GM12878 (cell line): ENCODE results near the gene EI24. TPM values are rescaled to one million over a fixed set of nuclear protein-coding genes. Genes with fewer than 3 reads are reported as not detected.
"Not testable (repeated sequence)": the region's sequence is repeated elsewhere in the genome, so short reads cannot be mapped to it uniquely, and the experiment has no call there.

ENCODE experiments used
- ATAC-seq: fragments of 200-7000 bp; cut with Tn5 transposase; 3 replicates; pipeline ENCODE4 v1.9.1; 2020; ENCODE audit warnings: mild to moderate bottlenecking, moderate library complexity
- BruUV-seq: library from RNA; stranded (reverse); fragments of 400-500 nt; replicated peaks from 2 replicates; lab custom pipeline; 2021; lab: Mats Ljungman, UMichigan
- CTCF ChIA-PET: fragments of 300-600 bp; sonication (Branson Sonifier 250); formaldehyde crosslinking; extraction: SDS; loops from one replicate; lab custom pipeline; 2021; ENCODE audit warnings: inconsistent platforms; lab: Yijun Ruan, JAX
- POLR2A ChIA-PET: fragments of 350-600 bp; formaldehyde crosslinking; extraction: SDS; loops from one replicate; lab custom pipeline; 2021; ENCODE audit warnings: inconsistent platforms; lab: Charles Lee
- RAD21 ChIA-PET: fragments of 300-600 bp; sonication (Branson Sonifier 250); formaldehyde crosslinking; loops from one replicate; lab custom pipeline; 2023; ENCODE audit warnings: antibody characterized with exemption; ENCODE audit not compliant: unreplicated experiment; lab: Charles Lee
- SMC1A ChIA-PET: fragments of 300-600 bp; sonication (Branson Sonifier 250); formaldehyde crosslinking; loops from one replicate; lab custom pipeline; 2023; ENCODE audit not compliant: unreplicated experiment, uncharacterized antibody; lab: Charles Lee
- DNase-seq: peaks from one replicate; pipeline ENCODE4 v3.0.0-alpha.2; 2011; ENCODE audit warnings: low read depth, low spot score
- FAIRE-seq: peaks from 3 replicates; lab custom pipeline; 2011; peaks lifted over from hg19 to GRCh38; lab: Jason Lieb, UNC
- H2AFZ ChIP-seq: 2 replicates; pipeline ENCODE4 v1.6.0; 2011; ENCODE audit warnings: low read depth, low read length, control low read depth; ENCODE audit not compliant: control insufficient read depth
- H3K27ac ChIP-seq: 2 replicates; pipeline ENCODE4 v1.5.1; 2011; ENCODE audit warnings: control low read depth; ENCODE audit not compliant: control insufficient read depth, insufficient read depth
- H3K27me3 ChIP-seq, 2 experiments: replicated peaks in 1 of 2; 2 replicates each; pipeline versions ENCODE4 v1.6.0 to v1.6.1; 2011; ENCODE audit warnings: low read length in 1 of 2; ENCODE audit not compliant: control insufficient read depth in 2 of 2, insufficient read depth in 2 of 2
- H3K36me3 ChIP-seq, 2 experiments: 2 replicates each; pipeline ENCODE4 v1.5.1; 2011; ENCODE audit warnings: low read length in 1 of 2; ENCODE audit not compliant: control insufficient read depth in 2 of 2, insufficient read depth in 2 of 2
- H3K4me1 ChIP-seq: 2 replicates; pipeline ENCODE4 v1.6.1; 2011; ENCODE audit warnings: mild to moderate bottlenecking, low read length, moderate library complexity, mixed read lengths; ENCODE audit not compliant: control insufficient read depth, insufficient read depth
- H3K4me2 ChIP-seq: 2 replicates; pipeline ENCODE4 v1.6.0; 2011; ENCODE audit warnings: control low read depth; ENCODE audit not compliant: control insufficient read depth, insufficient read depth
- H3K4me3 ChIP-seq: fragments of 200-600 bp; sonication (generic); 2 replicates; pipeline ENCODE4 v1.5.1; 2016
- H3K79me2 ChIP-seq: 2 replicates; pipeline ENCODE4 v1.6.0; 2011; ENCODE audit warnings: low read length; ENCODE audit not compliant: control insufficient read depth, insufficient read depth
- H3K9ac ChIP-seq: 2 replicates; pipeline ENCODE4 v1.8.0; 2011; ENCODE audit warnings: low read length, control low read depth, mixed read lengths; ENCODE audit not compliant: control insufficient read depth, insufficient read depth
- H3K9me3 ChIP-seq: replicated peaks from 3 replicates; pipeline ENCODE4 v1.5.1; 2011; ENCODE audit warnings: mild to moderate bottlenecking, low read length; ENCODE audit not compliant: control insufficient read depth, insufficient read depth
- H4K20me1 ChIP-seq: 2 replicates; pipeline ENCODE4 v1.6.0; 2011; ENCODE audit not compliant: control insufficient read depth, insufficient read depth
- EP300 ChIP-seq, 2 experiments: fragments of 150-350 bp in 1 of 2; IDR thresholded peaks; 2 replicates each; pipeline ENCODE4 v1.6.1; 2011 to 2012; ENCODE audit warnings: low read depth in 2 of 2, low read length in 2 of 2, borderline replicate concordance in 1 of 2, improper control_type of control experiment in 1 of 2, inconsistent platforms in 1 of 2; ENCODE audit not compliant: control insufficient read depth in 1 of 2
- NKRF ChIP-seq: fragments of 450-650 bp; conservative IDR thresholded peaks from 2 replicates; pipeline ENCODE4 v1.6.1; 2017; ENCODE audit warnings: mild to moderate bottlenecking, moderate library complexity
- PBX3 ChIP-seq: IDR thresholded peaks from 2 replicates; pipeline ENCODE4 v1.6.1; 2011; ENCODE audit warnings: mild to moderate bottlenecking, low read depth, low read length, moderate library complexity; ENCODE audit not compliant: insufficient replicate concordance
- TCF3 ChIP-seq: IDR thresholded peaks from 2 replicates; pipeline ENCODE4 v1.6.1; 2012; ENCODE audit warnings: low read depth, mild to moderate bottlenecking, low read length, borderline replicate concordance; ENCODE audit not compliant: insufficient read depth
- WGBS: methylation state at CpG from one replicate; pipeline ENCODE4 v1.1.6; 2016; ENCODE audit warnings: low lambda C conversion rate; ENCODE audit not compliant: insufficient replicate concordance, insufficient coverage; ENCODE audit errors: missing lambda C conversion rate; 5-methylcytosine and 5-hydroxymethylcytosine counted together
- in situ Hi-C: fragments of 300-500 bp; cut with MboI; formaldehyde crosslinking; loops from 9 replicates; pipeline ENCODE4 v1.14.3; 2018; ENCODE audit warnings: mixed read lengths
- intact Hi-C: fragments of 100-400 bp; cut with micrococcal nuclease; formaldehyde crosslinking; loops from one replicate; pipeline ENCODE4 v1.14.2; 2022; ENCODE audit not compliant: unreplicated experiment
- polyA plus RNA-seq, 11 experiments: library from polyadenylated mRNA; depleted of rRNA in 4 of 11; unstranded in 6 of 11; stranded (reverse) in 5 of 11; fragments of >200 nt; fragmentation: Nextera tagmentation in 4 of 11; fragmentation: Illumina TruSeq in 1 of 11; extraction: Ambion mirVana in 4 of 11; extraction: Trizol in 1 of 11; gene quantifications; 1 replicate in 1 of 11; 2 replicates in 10 of 11; pipeline versions ENCODE4 v1.2.1 to v1.2.3, GENCODE V29; 2011 to 2016; ENCODE audit warnings: inconsistent platforms in 2 of 11, missing spikeins in 2 of 11, low read depth in 1 of 11
- total RNA-seq, 4 experiments: library from RNA; depleted of rRNA in 3 of 4; stranded (reverse); fragments of >200 nt in 3 of 4; fragmentation: Illumina TruSeq in 1 of 4; extraction: Trizol in 1 of 4; gene quantifications; 2 replicates each; pipeline versions ENCODE4 v1.2.1 to v1.2.3, GENCODE V29; 2013 to 2021

Gene EI24
- total and polyA plus RNA-seq, 10 of the 15 experiments (the other 5 are each of a cell fraction or from before 2014, with no cell fraction given) = 20.3 to 127 (median 70.4) TPM

GRCh38 chr11:125570952-125571351, 1.7 kb downstream of the EI24 start:
- Histone ChIP-seq H3K27ac (0 out of 2 replicates have a peak overlapping the region, but pooled peaks have one; percentile 3), H2AFZ (no peak overlapping the region), H3K9me3 (no peaks in the 10 kb centered on the region), H3K36me3 (peaks cover 0 to 15% of the 10 kb centered on the region in 2 experiments; a peak in 3 of 4 replicates), H3K4me2 (peak overlapping the region; percentile 97), H4K20me1 (peaks cover 4% of the 10 kb centered on the region; the same call in 1 of the 2 replicates), H3K4me3 (peak overlapping the region; percentile 79), H3K27me3 (no peaks in the 10 kb centered on the region), H3K4me1 (peaks cover 8% of the 10 kb centered on the region), H3K79me2 (peaks cover 30% of the 10 kb centered on the region), H3K9ac (peak overlapping the region; percentile 91)
- ChIA-PET RAD21 (interaction anchor here (0.9 to 3.7 kb wide), 4 partner anchors 8 to 56 kb away, joined by 3 to 50 read pairs (median 12); partner anchors contain the start of gene STT3A), CTCF (interaction anchor here (0.6 to 3.9 kb wide), 5 partner anchors 18 to 408 kb away, joined by 3 to 33 read pairs (median 6); partner anchors contain the start of genes CHEK1 and STT3A), POLR2A (interaction anchor here (1.2 to 5.4 kb wide), 6 partner anchors 15 to 120 kb away, joined by 3 to 90 read pairs (median 6); partner anchors contain the start of genes CHEK1 and STT3A), SMC1A (interaction anchor here (0.7 to 3.0 kb wide), 13 partner anchors 8 to 289 kb away, joined by 3 to 22 read pairs (median 7); partner anchors contain the start of genes CHEK1 and STT3A)
- ATAC-seq = no peak
- TF ChIP-seq TCF3 (no peak), NKRF (no peak)
- DNase-seq = no peak
- 42% methylated on average over 2 of the region's 2 CpGs for WGBS
- no TSS peak for BruUV-seq
- FAIRE-seq = no peak
- intact Hi-C loops (no loop called here), in situ Hi-C loops (no loop called here)

- Histone ChIP-seq H3K9ac (no peak overlapping the region), H3K27me3 (no peaks in the 10 kb centered on the region), H3K4me1 (peaks cover 8% of the 10 kb centered on the region), H3K27ac (no peak overlapping the region), H3K79me2 (peaks cover 30% of the 10 kb centered on the region), H3K4me2 (no peak overlapping the region), H3K36me3 (peaks cover 1 to 19% of the 10 kb centered on the region in 2 experiments; a peak in 3 of 4 replicates), H2AFZ (no peak overlapping the region), H3K4me3 (no peak overlapping the region), H4K20me1 (peaks cover 4% of the 10 kb centered on the region; the same call in 1 of the 2 replicates), H3K9me3 (no peaks in the 10 kb centered on the region)
- intact Hi-C loops (no loop called here), in situ Hi-C loops (no loop called here)
- ChIA-PET POLR2A (interaction anchor here (0.7 kb wide), 1 partner anchor 42 kb away, joined by 4 read pairs; no protein-coding TSS in a partner anchor), CTCF (no interaction called here), RAD21 (no interaction called here), SMC1A (no interaction called here)
- FAIRE-seq (no peak), ATAC-seq (no peak), DNase-seq (no peak)
- WGBS = 95% methylated on average over 5 of the region's 5 CpGs
- no TSS peak for BruUV-seq
- TF ChIP-seq PBX3 = no peak
- no peak for TF ChIP-seq TCF3
- no peak for TF ChIP-seq EP300 (IDR thresholded peaks at IDR 0.05; ENCODE audit: borderline replicate concordance in 1 of 2, control insufficient read depth in 1 of 2, low read depth in 2 of 2, low read length in 2 of 2)
These were observed 3.6 kb downstream of the EI24 start for GRCh38 chr11:125572916-125573315.

GRCh38 chr11:125577181-125577580, 7.9 kb downstream of the EI24 start:
- WGBS = 95% methylated on average over 14 of the region's 14 CpGs
- H3K4me2 ChIP-seq, ATAC-seq, POLR2A ChIA-PET, H3K27me3 ChIP-seq, FAIRE-seq, H2AFZ ChIP-seq, CTCF ChIA-PET, H3K9me3 ChIP-seq, RAD21 ChIA-PET, in situ Hi-C loops, intact Hi-C loops, H3K79me2 ChIP-seq, H3K4me1 ChIP-seq, H3K4me3 ChIP-seq, BruUV-seq, H4K20me1 ChIP-seq, DNase-seq, H3K27ac ChIP-seq, H3K9ac ChIP-seq: not testable (repeated sequence)
- SMC1A ChIA-PET = interaction anchor here (1.2 kb wide), 1 partner anchor 11 kb away, joined by 4 read pairs; no protein-coding TSS in a partner anchor
- peaks cover 14 to 38% of the 10 kb centered on the region in 2 experiments for H3K36me3 ChIP-seq
